ENCODE data around the gene OR4S2. TPM values are rescaled to one million over a fixed set of nuclear protein-coding genes. Genes with fewer than 3 reads are reported as not detected.

Gene OR4S2
- total RNA-seq (2021) (not detected in 3 replicates), Bru-seq, nascent RNA (not detected)
- long read RNA-seq, experiment 1: 0 reads
- long read RNA-seq, experiment 2: 0 reads
- long read RNA-seq, experiment 3: 0 reads

- Mint-ChIP-seq H3K4me1 (no peaks in the 10 kb centered on the region), H3K27ac (no peak within 1 kb of the TSS), H3K4me3 (no peak within 1 kb of the TSS), H3K36me3 (peaks cover 71% of the 10 kb centered on the region), H3K27me3 (ENCODE audit: low read depth) (peaks cover 13% of the 10 kb centered on the region), H3K9me3 (peaks cover 90% of the 10 kb centered on the region)
- no peak for DNase-seq (ENCODE audit: low spot score)
- ChIA-PET POLR2A (no interaction called here), CTCF (no interaction called here)
- no peak for TF ChIP-seq ZNF423 (CRISPR knock-in tag; IDR thresholded peaks at IDR 0.05)
- TF ChIP-seq, protein P1, sequence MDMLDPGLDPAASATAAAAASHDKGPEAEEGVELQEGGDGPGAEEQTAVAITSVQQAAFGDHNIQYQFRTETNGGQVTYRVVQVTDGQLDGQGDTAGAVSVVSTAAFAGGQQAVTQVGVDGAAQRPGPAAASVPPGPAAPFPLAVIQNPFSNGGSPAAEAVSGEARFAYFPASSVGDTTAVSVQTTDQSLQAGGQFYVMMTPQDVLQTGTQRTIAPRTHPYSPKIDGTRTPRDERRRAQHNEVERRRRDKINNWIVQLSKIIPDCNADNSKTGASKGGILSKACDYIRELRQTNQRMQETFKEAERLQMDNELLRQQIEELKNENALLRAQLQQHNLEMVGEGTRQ (CRISPR knock-in tag; IDR thresholded peaks at IDR 0.05): no peak
- TF ChIP-seq, protein P2, sequence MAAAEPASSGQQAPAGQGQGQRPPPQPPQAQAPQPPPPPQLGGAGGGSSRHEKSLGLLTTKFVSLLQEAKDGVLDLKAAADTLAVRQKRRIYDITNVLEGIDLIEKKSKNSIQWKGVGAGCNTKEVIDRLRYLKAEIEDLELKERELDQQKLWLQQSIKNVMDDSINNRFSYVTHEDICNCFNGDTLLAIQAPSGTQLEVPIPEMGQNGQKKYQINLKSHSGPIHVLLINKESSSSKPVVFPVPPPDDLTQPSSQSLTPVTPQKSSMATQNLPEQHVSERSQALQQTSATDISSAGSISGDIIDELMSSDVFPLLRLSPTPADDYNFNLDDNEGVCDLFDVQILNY (CRISPR knock-in tag; IDR thresholded peaks at IDR 0.05): no peak
- no peak for TF ChIP-seq IRF1 (CRISPR knock-in tag; IDR thresholded peaks at IDR 0.05)
- no peak for TF ChIP-seq ZSCAN18 (CRISPR knock-in tag; IDR thresholded peaks at IDR 0.05)
- no peak for TF ChIP-seq OVOL2 (CRISPR knock-in tag; IDR thresholded peaks at IDR 0.05; ENCODE audit: borderline replicate concordance)
- TF ChIP-seq FOXK1 (CRISPR knock-in tag; IDR thresholded peaks at IDR 0.05): no peak
- no peak for TF ChIP-seq NR3C1 (CRISPR knock-in tag; conservative IDR thresholded peaks at IDR 0.05; ENCODE audit: low read depth)
- no peak for TF ChIP-seq NR2C2 (CRISPR knock-in tag; IDR thresholded peaks at IDR 0.05)
- no peak for TF ChIP-seq TP53 (CRISPR knock-in tag; IDR thresholded peaks at IDR 0.05)
- no peak for TF ChIP-seq E2F4 (CRISPR knock-in tag; IDR thresholded peaks at IDR 0.05; ENCODE audit: borderline replicate concordance, low read depth)
- TF ChIP-seq, protein P3, sequence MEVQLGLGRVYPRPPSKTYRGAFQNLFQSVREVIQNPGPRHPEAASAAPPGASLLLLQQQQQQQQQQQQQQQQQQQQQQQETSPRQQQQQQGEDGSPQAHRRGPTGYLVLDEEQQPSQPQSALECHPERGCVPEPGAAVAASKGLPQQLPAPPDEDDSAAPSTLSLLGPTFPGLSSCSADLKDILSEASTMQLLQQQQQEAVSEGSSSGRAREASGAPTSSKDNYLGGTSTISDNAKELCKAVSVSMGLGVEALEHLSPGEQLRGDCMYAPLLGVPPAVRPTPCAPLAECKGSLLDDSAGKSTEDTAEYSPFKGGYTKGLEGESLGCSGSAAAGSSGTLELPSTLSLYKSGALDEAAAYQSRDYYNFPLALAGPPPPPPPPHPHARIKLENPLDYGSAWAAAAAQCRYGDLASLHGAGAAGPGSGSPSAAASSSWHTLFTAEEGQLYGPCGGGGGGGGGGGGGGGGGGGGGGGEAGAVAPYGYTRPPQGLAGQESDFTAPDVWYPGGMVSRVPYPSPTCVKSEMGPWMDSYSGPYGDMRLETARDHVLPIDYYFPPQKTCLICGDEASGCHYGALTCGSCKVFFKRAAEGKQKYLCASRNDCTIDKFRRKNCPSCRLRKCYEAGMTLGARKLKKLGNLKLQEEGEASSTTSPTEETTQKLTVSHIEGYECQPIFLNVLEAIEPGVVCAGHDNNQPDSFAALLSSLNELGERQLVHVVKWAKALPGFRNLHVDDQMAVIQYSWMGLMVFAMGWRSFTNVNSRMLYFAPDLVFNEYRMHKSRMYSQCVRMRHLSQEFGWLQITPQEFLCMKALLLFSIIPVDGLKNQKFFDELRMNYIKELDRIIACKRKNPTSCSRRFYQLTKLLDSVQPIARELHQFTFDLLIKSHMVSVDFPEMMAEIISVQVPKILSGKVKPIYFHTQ (CRISPR knock-in tag; IDR thresholded peaks at IDR 0.05): no peak
- TF ChIP-seq RELA (CRISPR knock-in tag; IDR thresholded peaks at IDR 0.05; ENCODE audit: borderline replicate concordance): no peak
- TF ChIP-seq, protein P4, sequence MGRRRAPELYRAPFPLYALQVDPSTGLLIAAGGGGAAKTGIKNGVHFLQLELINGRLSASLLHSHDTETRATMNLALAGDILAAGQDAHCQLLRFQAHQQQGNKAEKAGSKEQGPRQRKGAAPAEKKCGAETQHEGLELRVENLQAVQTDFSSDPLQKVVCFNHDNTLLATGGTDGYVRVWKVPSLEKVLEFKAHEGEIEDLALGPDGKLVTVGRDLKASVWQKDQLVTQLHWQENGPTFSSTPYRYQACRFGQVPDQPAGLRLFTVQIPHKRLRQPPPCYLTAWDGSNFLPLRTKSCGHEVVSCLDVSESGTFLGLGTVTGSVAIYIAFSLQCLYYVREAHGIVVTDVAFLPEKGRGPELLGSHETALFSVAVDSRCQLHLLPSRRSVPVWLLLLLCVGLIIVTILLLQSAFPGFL (CRISPR knock-in tag; IDR thresholded peaks at IDR 0.05; ENCODE audit: borderline replicate concordance): no peak
- ATAC-seq: no peak
These were observed at the start of gene OR4S2 for GRCh38 chr11:55648027-55648426. OR4S2 (plus strand) TSS chr11:55648327; CDS start chr11:55650904, 2,577 bp downstream.

- Mint-ChIP-seq H3K27me3 (ENCODE audit: low read depth) (peaks cover 4% of the 10 kb centered on the region; the same call in 1 of the 2 replicates), H3K27ac (no peak within 1 kb of the TSS), H3K9me3 (peaks cover 83% of the 10 kb centered on the region), H3K36me3 (peaks cover 64% of the 10 kb centered on the region), H3K4me1 (no peaks in the 10 kb centered on the region), H3K4me3 (no peak within 1 kb of the TSS)
- ChIA-PET CTCF (no interaction called here), POLR2A (no interaction called here)
- DNase-seq (ENCODE audit: low spot score) (no peak), ATAC-seq (no peak)
- TF ChIP-seq NFATC4 (CRISPR knock-in tag; IDR thresholded peaks at IDR 0.05): no peak
- TF ChIP-seq, protein P5, sequence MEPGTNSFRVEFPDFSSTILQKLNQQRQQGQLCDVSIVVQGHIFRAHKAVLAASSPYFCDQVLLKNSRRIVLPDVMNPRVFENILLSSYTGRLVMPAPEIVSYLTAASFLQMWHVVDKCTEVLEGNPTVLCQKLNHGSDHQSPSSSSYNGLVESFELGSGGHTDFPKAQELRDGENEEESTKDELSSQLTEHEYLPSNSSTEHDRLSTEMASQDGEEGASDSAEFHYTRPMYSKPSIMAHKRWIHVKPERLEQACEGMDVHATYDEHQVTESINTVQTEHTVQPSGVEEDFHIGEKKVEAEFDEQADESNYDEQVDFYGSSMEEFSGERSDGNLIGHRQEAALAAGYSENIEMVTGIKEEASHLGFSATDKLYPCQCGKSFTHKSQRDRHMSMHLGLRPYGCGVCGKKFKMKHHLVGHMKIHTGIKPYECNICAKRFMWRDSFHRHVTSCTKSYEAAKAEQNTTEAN (CRISPR knock-in tag; IDR thresholded peaks at IDR 0.05): no peak
- no peak for TF ChIP-seq MLX (CRISPR knock-in tag; IDR thresholded peaks at IDR 0.05)
- no peak for TF ChIP-seq ATF6 (CRISPR knock-in tag; IDR thresholded peaks at IDR 0.05)
- TF ChIP-seq KAT7 (CRISPR knock-in tag; IDR thresholded peaks at IDR 0.05; ENCODE audit: borderline replicate concordance): no peak
These were observed 40.6 kb upstream of the OR4S2 start, which contains the start of gene OR4C11 for GRCh38 chr11:55607545-55607944. OR4C11 (minus strand) TSS chr11:55607645; CDS start chr11:55604373, 3,272 bp downstream.

All from WTC11 (cell line).